Uterus (tissue), 2 donors: ENCODE measurements around the gene SLC41A3.

Experiments used
- CTCF ChIP-seq, 4 experiments: fragments of 200-600 bp in 2 of 4; fragments of 450-650 bp in 2 of 4; sonication (generic) in 2 of 4; IDR thresholded peaks; one replicate each; pipeline ENCODE4 v1.5.1; 2016 to 2019; ENCODE audit warnings: antibody characterized with exemption in 4 of 4, mild to moderate bottlenecking in 2 of 4, moderate library complexity in 1 of 4
- POLR2A ChIP-seq, 2 donors: fragments of 450-650 bp; IDR thresholded peaks; one replicate each; pipeline ENCODE4 v1.6.1; 2016; ENCODE audit warnings: antibody characterized with exemption in 2 of 2, mild to moderate bottlenecking in 1 of 2, moderate library complexity in 1 of 2

- TF ChIP-seq POLR2A (IDR thresholded peaks at IDR 0.05) = no peak
- TF ChIP-seq CTCF (IDR thresholded peaks at IDR 0.05) = no peak
Observed at GRCh38 chr3:126036056-126036549, 47.8 kb downstream of the SLC41A3 start.
